B cell (primary cell): Measurements from ENCODE around the gene NDRG3. TPM values are rescaled to one million over a fixed set of nuclear protein-coding genes. Genes with fewer than 3 reads are reported as not detected.

Experiments used
- ATAC-seq: fragments of 200-7000 bp; cut with Tn5 transposase; one replicate; pipeline ENCODE4 v1.10.0; 2021; ENCODE audit warnings: low read depth, mild to moderate bottlenecking, moderate number of reproducible peaks, moderate library complexity
- CTCF ChIA-PET: fragments of 350-600 bp; sonication (Branson Sonifier 250); formaldehyde crosslinking; loops from one replicate; lab custom pipeline; 2021; ENCODE audit warnings: antibody characterized with exemption, inconsistent platforms; lab: Charles Lee
- POLR2A ChIA-PET: fragments of 350-600 bp; sonication (Branson Sonifier 250); formaldehyde crosslinking; loops from one replicate; lab custom pipeline; 2021; ENCODE audit warnings: antibody characterized with exemption; lab: Charles Lee
- DNase-seq: peaks from one replicate; pipeline ENCODE4 v3.0.0; 2013
- H2AFZ ChIP-seq: 2 replicates; pipeline ENCODE4 v1.6.1; 2012; ENCODE audit warnings: mild to moderate bottlenecking, low read depth, low read length; ENCODE audit not compliant: insufficient read depth, poor library complexity, severe bottlenecking
- H3K27ac ChIP-seq, 2 donors: 1 replicate in 1 of 2; 2 replicates in 1 of 2; pipeline ENCODE4 v1.5.1; 2012 to 2013; ENCODE audit warnings: low read length in 2 of 2, mild to moderate bottlenecking in 2 of 2, moderate library complexity in 1 of 2
- H3K27me3 ChIP-seq, 4 experiments: fragments of 200-600 bp in 1 of 4; sonication (generic) in 1 of 4; replicated peaks in 1 of 4; 1 replicate in 2 of 4; 2 replicates in 2 of 4; pipeline versions ENCODE4 v1.6.1 to v1.7.0; 2013 to 2016; ENCODE audit warnings: low read length in 3 of 4, mild to moderate bottlenecking in 2 of 4, mixed read lengths in 1 of 4, moderate library complexity in 1 of 4; ENCODE audit not compliant: insufficient read depth in 4 of 4, control insufficient read depth in 3 of 4; ENCODE audit errors: control extremely low read depth in 1 of 4
- H3K36me3 ChIP-seq, 2 experiments: replicated peaks in 1 of 2; 1 replicate in 1 of 2; 2 replicates in 1 of 2; pipeline versions ENCODE4 v1.6.1 to v1.7.1; 2013; ENCODE audit warnings: low read length in 1 of 2; ENCODE audit not compliant: insufficient read depth in 2 of 2, control insufficient read depth in 1 of 2; ENCODE audit errors: control extremely low read depth in 1 of 2, extremely low read depth in 1 of 2
- H3K4me1 ChIP-seq, 2 donors: fragments of 200-600 bp in 1 of 2; sonication (generic) in 1 of 2; 1 replicate in 1 of 2; 2 replicates in 1 of 2; pipeline versions ENCODE4 v1.5.1 to v1.6.1; 2013 to 2017; ENCODE audit warnings: low read length in 2 of 2; ENCODE audit not compliant: control insufficient read depth in 2 of 2, insufficient read depth in 2 of 2
- H3K4me2 ChIP-seq: replicated peaks from 2 replicates; pipeline ENCODE3; 2012; ENCODE audit warnings: mild to moderate bottlenecking, low read depth, low read length; ENCODE audit not compliant: poor library complexity, severe bottlenecking
- H3K4me3 ChIP-seq, 5 experiments: fragments of 200-600 bp in 1 of 5; sonication (generic) in 1 of 5; 1 replicate in 3 of 5; 2 replicates in 2 of 5; pipeline versions ENCODE4 v1.5.1 to v1.7.0; 2011 to 2016; ENCODE audit warnings: low read length in 4 of 5, mild to moderate bottlenecking in 4 of 5, low read depth in 2 of 5, control low read depth in 1 of 5, moderate library complexity in 1 of 5; ENCODE audit not compliant: insufficient read depth in 1 of 5; ENCODE audit errors: control extremely low read depth in 1 of 5, extremely low read depth in 1 of 5
- H3K79me2 ChIP-seq: fragments of 200-600 bp; sonication (generic); one replicate; pipeline ENCODE4 v1.6.0; 2016; ENCODE audit warnings: low read length; ENCODE audit not compliant: control insufficient read depth, insufficient read depth
- H3K9ac ChIP-seq: fragments of 200-600 bp; sonication (generic); 2 replicates; pipeline ENCODE4 v1.6.1; 2017; ENCODE audit warnings: mild to moderate bottlenecking, low read length, moderate library complexity
- H3K9me3 ChIP-seq, 3 donors: one replicate each; pipeline versions ENCODE4 v1.6.1 to v1.7.1; 2013; ENCODE audit warnings: low read length in 2 of 3; ENCODE audit not compliant: control insufficient read depth in 2 of 3, insufficient read depth in 1 of 3; ENCODE audit errors: control extremely low read depth in 1 of 3
- H4K20me1 ChIP-seq: 2 replicates; pipeline ENCODE4 v1.6.0; 2012; ENCODE audit warnings: mild to moderate bottlenecking, low read length; ENCODE audit not compliant: insufficient read depth, control insufficient read depth, poor library complexity, severe bottlenecking
- H3K27ac Mint-ChIP-seq: one replicate; pipeline ENCODE4 v1.8.0; 2021; ENCODE audit warnings: mixed read lengths
- H3K27me3 Mint-ChIP-seq: one replicate; pipeline ENCODE4 v1.8.0; 2021; ENCODE audit warnings: mixed read lengths
- H3K4me1 Mint-ChIP-seq: one replicate; pipeline ENCODE4 v1.8.0; 2021; ENCODE audit warnings: mixed read lengths
- H3K4me3 Mint-ChIP-seq: one replicate; pipeline ENCODE4 v1.8.0; 2021; ENCODE audit warnings: mixed read lengths
- H3K9me3 Mint-ChIP-seq: one replicate; pipeline ENCODE4 v1.8.0; 2022; ENCODE audit warnings: mixed read lengths; ENCODE audit not compliant: insufficient read depth
- EZH2 ChIP-seq: IDR thresholded peaks from 2 replicates; pipeline ENCODE4 v1.6.1; 2012; ENCODE audit warnings: borderline replicate concordance, low read depth, mild to moderate bottlenecking, moderate library complexity, low read length; ENCODE audit not compliant: insufficient read depth, poor library complexity, severe bottlenecking
- WGBS: methylation state at CpG from one replicate; pipeline ENCODE4 v1.1.5; 2013; ENCODE audit warnings: missing lambda C conversion rate; ENCODE audit not compliant: insufficient coverage; 5-methylcytosine and 5-hydroxymethylcytosine counted together
- intact Hi-C: fragments of 100-400 bp; cut with micrococcal nuclease; formaldehyde crosslinking; loops from one replicate; pipeline ENCODE4 v1.10.0; 2022
- polyA plus RNA-seq: library from polyadenylated mRNA; depleted of rRNA; stranded (reverse); fragments of >200 nt; gene quantifications from 2 replicates; pipeline ENCODE4 v1.2.3, GENCODE V29; 2012
- total RNA-seq, 2 donors: library from RNA; stranded (reverse); fragments of 120-200 nt in 1 of 2; gene quantifications; 1 replicate in 1 of 2; 2 replicates in 1 of 2; pipeline versions ENCODE4 v1.2.3 to v1.2.4, GENCODE V29; 2013 to 2022
- TF ChIP-seq, protein P1 (sequence below): fragments of 200-600 bp; IDR thresholded peaks from one replicate; pipeline ENCODE4 v1.8.0; 2022; ENCODE audit warnings: antibody characterized with exemption, mild to moderate bottlenecking

Gene NDRG3
- total and polyA plus RNA-seq, 2 donors (not counting 1 experiment from before 2014, with no cell fraction given): 15.7 to 26.1 TPM

DNA sequence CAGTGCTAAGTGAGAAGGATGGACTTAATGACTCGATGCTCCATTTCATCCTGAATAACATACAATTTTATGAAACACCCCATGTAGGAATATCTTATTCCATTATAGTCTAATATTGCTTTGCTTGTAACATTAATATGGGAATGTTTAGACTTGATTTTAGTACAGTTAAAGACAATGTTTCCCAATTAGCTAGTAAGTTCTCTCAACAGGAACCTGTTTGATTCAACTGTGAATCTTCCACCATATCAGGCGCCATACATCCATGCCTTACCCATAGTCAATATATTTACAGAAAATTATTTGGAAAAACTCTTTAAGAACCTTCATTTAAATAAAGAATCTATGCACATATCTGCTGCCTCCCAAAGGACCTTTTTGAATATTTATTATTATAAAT, 3.3 kb downstream of the NDRG3 start:
- intact Hi-C loops: no loop called here

DNA sequence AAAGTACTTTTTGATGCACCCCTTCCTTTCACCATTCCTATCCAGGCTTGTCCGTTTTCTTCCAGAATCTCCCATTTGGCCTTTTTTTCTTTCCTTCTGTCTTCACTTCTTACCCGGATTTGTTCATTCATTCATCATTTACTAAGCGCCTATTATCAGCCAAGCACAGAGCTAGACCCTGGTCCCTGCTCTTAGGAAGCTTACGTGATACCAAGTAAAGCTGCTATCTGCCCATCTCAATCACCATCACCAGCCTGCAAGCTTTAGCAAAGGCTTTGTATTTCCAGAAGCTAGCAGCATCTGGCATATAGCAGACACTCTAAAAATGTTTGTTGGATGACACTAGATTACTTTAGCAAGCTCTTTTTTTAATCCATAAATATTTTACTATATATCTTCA, 4.8 kb downstream of the NDRG3 start:
- Mint-ChIP-seq H3K4me3 (no peak overlapping the region), H3K9me3 (no peaks in the 10 kb centered on the region), H3K4me1 (peaks cover 16% of the 10 kb centered on the region), H3K27me3 (no peaks in the 10 kb centered on the region), H3K27ac (no peak overlapping the region)
- DNase-seq: no peak
- no peaks in the 10 kb centered on the region for H3K36me3 ChIP-seq
- no peak for ATAC-seq
- ChIA-PET CTCF (interaction anchor here (0.8 to 1.5 kb wide), 4 partner anchors 14 to 75 kb away, joined by 3 to 4 read pairs (median 3); no protein-coding TSS in a partner anchor), POLR2A (no interaction called here)
- H4K20me1 ChIP-seq: no peaks in the 10 kb centered on the region
- peaks cover 8 to 9% of the 10 kb centered on the region in 2 donors for H3K4me1 ChIP-seq
- no peaks in the 10 kb centered on the region for H3K9me3 ChIP-seq
- H3K4me3 ChIP-seq: no peak overlapping the region
- H3K79me2 ChIP-seq: peaks cover 22% of the 10 kb centered on the region
- intact Hi-C loops: no loop called here
- no peak overlapping the region for H2AFZ ChIP-seq
- no peak overlapping the region for H3K9ac ChIP-seq
- H3K4me2 ChIP-seq: no peak overlapping the region
- no peaks in the 10 kb centered on the region for H3K27me3 ChIP-seq
- WGBS: 98% methylated on average over 3 of the region's 4 CpGs
- no peak for TF ChIP-seq EZH2
- TF ChIP-seq, protein P1, sequence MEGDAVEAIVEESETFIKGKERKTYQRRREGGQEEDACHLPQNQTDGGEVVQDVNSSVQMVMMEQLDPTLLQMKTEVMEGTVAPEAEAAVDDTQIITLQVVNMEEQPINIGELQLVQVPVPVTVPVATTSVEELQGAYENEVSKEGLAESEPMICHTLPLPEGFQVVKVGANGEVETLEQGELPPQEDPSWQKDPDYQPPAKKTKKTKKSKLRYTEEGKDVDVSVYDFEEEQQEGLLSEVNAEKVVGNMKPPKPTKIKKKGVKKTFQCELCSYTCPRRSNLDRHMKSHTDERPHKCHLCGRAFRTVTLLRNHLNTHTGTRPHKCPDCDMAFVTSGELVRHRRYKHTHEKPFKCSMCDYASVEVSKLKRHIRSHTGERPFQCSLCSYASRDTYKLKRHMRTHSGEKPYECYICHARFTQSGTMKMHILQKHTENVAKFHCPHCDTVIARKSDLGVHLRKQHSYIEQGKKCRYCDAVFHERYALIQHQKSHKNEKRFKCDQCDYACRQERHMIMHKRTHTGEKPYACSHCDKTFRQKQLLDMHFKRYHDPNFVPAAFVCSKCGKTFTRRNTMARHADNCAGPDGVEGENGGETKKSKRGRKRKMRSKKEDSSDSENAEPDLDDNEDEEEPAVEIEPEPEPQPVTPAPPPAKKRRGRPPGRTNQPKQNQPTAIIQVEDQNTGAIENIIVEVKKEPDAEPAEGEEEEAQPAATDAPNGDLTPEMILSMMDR: no peak
- H3K27ac ChIP-seq: no peak overlapping the region

More for the DNA sequence above, 3.3 kb downstream of the NDRG3 start:
- ATAC-seq (no peak), DNase-seq (no peak)
- POLR2A ChIA-PET: no interaction called here
- H3K4me1 Mint-ChIP-seq: peaks cover 21% of the 10 kb centered on the region
- no peaks in the 10 kb centered on the region for H3K27me3 ChIP-seq
- H4K20me1 ChIP-seq: no peaks in the 10 kb centered on the region
- TF ChIP-seq, protein P1: no peak
- no peak for TF ChIP-seq EZH2
- no peak overlapping the region for H3K4me3 Mint-ChIP-seq
- no peak overlapping the region for H2AFZ ChIP-seq
- H3K4me2 ChIP-seq: no peak overlapping the region
- H3K79me2 ChIP-seq: peaks cover 19% of the 10 kb centered on the region
- H3K4me1 ChIP-seq: peaks cover 12 to 13% of the 10 kb centered on the region in 2 donors
- no peaks in the 10 kb centered on the region for H3K27me3 Mint-ChIP-seq
- H3K9me3 Mint-ChIP-seq: no peaks in the 10 kb centered on the region
- CTCF ChIA-PET: interaction anchor here (2.3 kb wide), 1 partner anchor 15 kb away, joined by 7 read pairs; no protein-coding TSS in a partner anchor
- H3K36me3 ChIP-seq: no peaks in the 10 kb centered on the region
- WGBS: no CpG with 5 or more reads among the region's 2 CpGs
- H3K27ac ChIP-seq: no peak overlapping the region
- H3K27ac Mint-ChIP-seq: no peak overlapping the region
- H3K9ac ChIP-seq: no peak overlapping the region
- H3K9me3 ChIP-seq: no peaks in the 10 kb centered on the region
- no peak overlapping the region for H3K4me3 ChIP-seq
